HepG2 (cell line): ENCODE data around the gene HTRA2. TPM values are rescaled to one million over a fixed set of nuclear protein-coding genes. Genes with fewer than 3 reads are reported as not detected.

Experiments used
- AKAP8 ChIP-seq: sonication (generic); formaldehyde crosslinking; IDR thresholded peaks from 2 replicates; pipeline ENCODE4 v1.5.1; 2020; ENCODE audit warnings: mild to moderate bottlenecking, missing genetic modification reagents
- DPF2 ChIP-seq: sonication (generic); formaldehyde crosslinking; IDR thresholded peaks from 2 replicates; pipeline ENCODE4 v1.4.0; 2020; ENCODE audit warnings: mild to moderate bottlenecking, low read depth, missing genetic modification reagents, borderline replicate concordance
- GABPA ChIP-seq, 2 experiments: IDR thresholded peaks; 2 replicates each; pipeline ENCODE4 v1.6.1; 2011 to 2016; ENCODE audit warnings: low read depth in 2 of 2, low read length in 1 of 2, missing biosample characterization in 1 of 2, missing genetic modification characterization in 1 of 2
- GATAD1 ChIP-seq: IDR thresholded peaks from 2 replicates; pipeline ENCODE4 v1.6.1; 2016; ENCODE audit warnings: missing genetic modification reagents, missing compliant biosample characterization
- LRRFIP1 ChIP-seq: sonication (generic); formaldehyde crosslinking; conservative IDR thresholded peaks from 2 replicates; pipeline ENCODE4 v1.4.0; 2020; ENCODE audit warnings: missing genetic modification reagents
- MAFG ChIP-seq: sonication (generic); formaldehyde crosslinking; IDR thresholded peaks from 2 replicates; pipeline ENCODE4 v1.5.1; 2020; ENCODE audit warnings: mild to moderate bottlenecking, missing genetic modification reagents
- MLLT10 ChIP-seq: sonication (generic); formaldehyde crosslinking; IDR thresholded peaks from 2 replicates; pipeline ENCODE4 v1.4.0; 2020; ENCODE audit warnings: missing genetic modification reagents
- RFXAP ChIP-seq: sonication (generic); formaldehyde crosslinking; IDR thresholded peaks from 2 replicates; pipeline ENCODE4 v1.4.0; 2020; ENCODE audit warnings: missing genetic modification reagents, borderline replicate concordance
- TGIF2 ChIP-seq: IDR thresholded peaks from 2 replicates; pipeline ENCODE4 v1.6.1; 2016; ENCODE audit warnings: control low read depth, missing compliant biosample characterization
- YEATS2 ChIP-seq: sonication (generic); formaldehyde crosslinking; IDR thresholded peaks from 2 replicates; pipeline ENCODE4 v1.4.0; 2020; ENCODE audit warnings: missing genetic modification reagents, borderline replicate concordance
- ZNF224 ChIP-seq: sonication (generic); formaldehyde crosslinking; IDR thresholded peaks from 2 replicates; pipeline ENCODE4 v1.5.0; 2020; ENCODE audit warnings: mild to moderate bottlenecking, missing genetic modification reagents
- ZNF367 ChIP-seq: sonication (generic); formaldehyde crosslinking; IDR thresholded peaks from 2 replicates; pipeline ENCODE4 v1.4.0; 2020; ENCODE audit warnings: missing genetic modification reagents, borderline replicate concordance
- ZNF543 ChIP-seq: sonication (generic); formaldehyde crosslinking; IDR thresholded peaks from 2 replicates; pipeline ENCODE4 v1.4.0; 2020; ENCODE audit warnings: mild to moderate bottlenecking, missing genetic modification reagents
- ZNF670 ChIP-seq: sonication (generic); formaldehyde crosslinking; IDR thresholded peaks from 2 replicates; pipeline ENCODE4 v1.8.0; 2022; ENCODE audit warnings: mild to moderate bottlenecking, missing genetic modification reagents, borderline replicate concordance
- ZNF720 ChIP-seq: sonication (generic); formaldehyde crosslinking; IDR thresholded peaks from 2 replicates; pipeline ENCODE4 v1.4.0; 2020; ENCODE audit warnings: missing genetic modification reagents
- ZNF781 ChIP-seq: sonication (generic); formaldehyde crosslinking; IDR thresholded peaks from 2 replicates; pipeline ENCODE4 v1.5.1; 2020; ENCODE audit warnings: borderline replicate concordance, mild to moderate bottlenecking, missing genetic modification reagents; ENCODE audit errors: not compliant biosample characterization
- ZNF850 ChIP-seq: sonication (generic); formaldehyde crosslinking; conservative IDR thresholded peaks from 2 replicates; pipeline ENCODE4 v1.9.0; 2021; ENCODE audit warnings: mild to moderate bottlenecking, missing genetic modification reagents
- polyA plus RNA-seq, 8 experiments: library from polyadenylated mRNA; depleted of rRNA in 3 of 8; stranded (reverse) in 7 of 8; unstranded in 1 of 8; fragments of >200 nt; fragmentation: Illumina TruSeq in 4 of 8; extraction: Trizol in 4 of 8; gene quantifications; 2 replicates each; pipeline versions ENCODE4 v1.2.1 to v1.2.3, GENCODE V29; 2011 to 2016; ENCODE audit warnings: low read depth in 4 of 8, missing spikeins in 1 of 8, mixed read lengths in 1 of 8; ENCODE audit not compliant: insufficient read depth in 1 of 8
- total RNA-seq, 5 experiments: library from RNA; depleted of rRNA; stranded (reverse); fragments of >200 nt; fragmentation: Illumina TruSeq; extraction: Trizol; gene quantifications; 2 replicates each; pipeline ENCODE4 v1.2.3, GENCODE V29; 2016; ENCODE audit warnings: low read depth in 1 of 5
- TF ChIP-seq, protein P1 (sequence below): sonication (generic); formaldehyde crosslinking; IDR thresholded peaks from 2 replicates; pipeline ENCODE4 v1.8.1; 2023; ENCODE audit warnings: missing genetic modification reagents, mild to moderate bottlenecking, borderline replicate concordance
- TF ChIP-seq, protein P2 (sequence below): sonication (generic); formaldehyde crosslinking; IDR thresholded peaks from 2 replicates; pipeline ENCODE4 v1.5.0; 2020; ENCODE audit warnings: mild to moderate bottlenecking, missing genetic modification reagents
- TF ChIP-seq, protein P3 (sequence below), 2 experiments: sonication (generic) in 1 of 2; formaldehyde crosslinking in 1 of 2; IDR thresholded peaks; 2 replicates each; pipeline versions ENCODE4 v1.4.0 to v1.6.1; 2016 to 2020; ENCODE audit warnings: borderline replicate concordance in 1 of 2, low read depth in 1 of 2, mild to moderate bottlenecking in 1 of 2, missing genetic modification reagents in 1 of 2

Gene HTRA2
- total and polyA plus RNA-seq, 2 of the 13 experiments (the other 11 are each of a cell fraction or from before 2014, with no cell fraction given): 47.7 to 50.3 TPM

GRCh38 chr2:74525717-74526648, 3.8 kb upstream of the HTRA2 start, which contains the start of gene DQX1 (continued):
- TF ChIP-seq ZNF781 (CRISPR knock-in tag) (peak; percentile 65), ZNF367 (CRISPR knock-in tag) (no peak), ZNF850 (CRISPR knock-in tag) (no peak), GATAD1 (peak; percentile 86), ZNF543 (CRISPR knock-in tag) (no peak), RFXAP (CRISPR knock-in tag) (no peak; the same call in 1 of the 2 replicates), ZNF224 (CRISPR knock-in tag) (no peak; the same call in 1 of the 2 replicates), YEATS2 (CRISPR knock-in tag) (peak; percentile 76; the same call in 1 of the 2 replicates), TGIF2 (no peak; the same call in none of the 2 replicates), MLLT10 (CRISPR knock-in tag) (no peak), DPF2 (CRISPR knock-in tag) (no peak), AKAP8 (CRISPR knock-in tag) (no peak), GABPA (IDR thresholded peaks at IDR 0.05; ENCODE audit: low read depth, low read length) (no peak; the same call in 1 of the 2 replicates), GABPA (CRISPR knock-in tag; IDR thresholded peaks at IDR 0.05; ENCODE audit: low read depth) (peak; percentile 88), MAFG (no peak), ZNF720 (CRISPR knock-in tag) (no peak), LRRFIP1 (CRISPR knock-in tag) (no peak), ZNF670 (peak; percentile 41; the same call in 1 of the 2 replicates)
- TF ChIP-seq, protein P1, sequence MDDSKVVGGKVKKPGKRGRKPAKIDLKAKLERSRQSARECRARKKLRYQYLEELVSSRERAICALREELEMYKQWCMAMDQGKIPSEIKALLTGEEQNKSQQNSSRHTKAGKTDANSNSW (CRISPR knock-in tag): no peak
- TF ChIP-seq, protein P2, sequence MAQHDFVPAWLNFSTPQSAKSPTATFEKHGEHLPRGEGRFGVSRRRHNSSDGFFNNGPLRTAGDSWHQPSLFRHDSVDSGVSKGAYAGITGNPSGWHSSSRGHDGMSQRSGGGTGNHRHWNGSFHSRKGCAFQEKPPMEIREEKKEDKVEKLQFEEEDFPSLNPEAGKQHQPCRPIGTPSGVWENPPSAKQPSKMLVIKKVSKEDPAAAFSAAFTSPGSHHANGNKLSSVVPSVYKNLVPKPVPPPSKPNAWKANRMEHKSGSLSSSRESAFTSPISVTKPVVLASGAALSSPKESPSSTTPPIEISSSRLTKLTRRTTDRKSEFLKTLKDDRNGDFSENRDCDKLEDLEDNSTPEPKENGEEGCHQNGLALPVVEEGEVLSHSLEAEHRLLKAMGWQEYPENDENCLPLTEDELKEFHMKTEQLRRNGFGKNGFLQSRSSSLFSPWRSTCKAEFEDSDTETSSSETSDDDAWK (CRISPR knock-in tag): no peak
- TF ChIP-seq, protein P3, sequence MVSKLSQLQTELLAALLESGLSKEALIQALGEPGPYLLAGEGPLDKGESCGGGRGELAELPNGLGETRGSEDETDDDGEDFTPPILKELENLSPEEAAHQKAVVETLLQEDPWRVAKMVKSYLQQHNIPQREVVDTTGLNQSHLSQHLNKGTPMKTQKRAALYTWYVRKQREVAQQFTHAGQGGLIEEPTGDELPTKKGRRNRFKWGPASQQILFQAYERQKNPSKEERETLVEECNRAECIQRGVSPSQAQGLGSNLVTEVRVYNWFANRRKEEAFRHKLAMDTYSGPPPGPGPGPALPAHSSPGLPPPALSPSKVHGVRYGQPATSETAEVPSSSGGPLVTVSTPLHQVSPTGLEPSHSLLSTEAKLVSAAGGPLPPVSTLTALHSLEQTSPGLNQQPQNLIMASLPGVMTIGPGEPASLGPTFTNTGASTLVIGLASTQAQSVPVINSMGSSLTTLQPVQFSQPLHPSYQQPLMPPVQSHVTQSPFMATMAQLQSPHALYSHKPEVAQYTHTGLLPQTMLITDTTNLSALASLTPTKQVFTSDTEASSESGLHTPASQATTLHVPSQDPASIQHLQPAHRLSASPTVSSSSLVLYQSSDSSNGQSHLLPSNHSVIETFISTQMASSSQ (IDR thresholded peaks at IDR 0.05; ENCODE audit: low read depth): 0 out of 2 replicates have a peak, but pooled peaks have one; percentile 21
- TF ChIP-seq, protein P3 (CRISPR knock-in tag; IDR thresholded peaks at IDR 0.05; ENCODE audit: borderline replicate concordance): no peak
